Ammon's horn (tissue), 1 donor: ENCODE measurements around the gene ASRGL1.
A peak's percentile ranks its signal among the peaks of the same experiment; 100 is the strongest.

ENCODE experiments used
- DNase-seq: peaks from one replicate; pipeline ENCODE4 v3.0.0-alpha.2; 2016; ENCODE audit warnings: low spot score

The ASRGL1 gene

GRCh38 chr11:62416596-62416995 is 79.3 kb downstream of the ASRGL1 start:
- no peak for DNase-seq

GRCh38 chr11:62418136-62418535 is 80.9 kb downstream of the ASRGL1 start:
- no peak for DNase-seq

GRCh38 chr11:62418733-62419132 is 81.5 kb downstream of the ASRGL1 start, which contains the start of gene SCGB1A1:
Gene SCGB1A1 (plus strand): TSS chr11:62419033. CDS start chr11:62419096, 63 bp downstream.
- DNase-seq, result no peak

- DNase-seq, result no peak
Measured at GRCh38 chr11:62419314-62419929, 82.2 kb downstream of the ASRGL1 start.

GRCh38 chr11:62419943-62420342 is 82.7 kb downstream of the ASRGL1 start:
- DNase-seq, result no peak

DNA sequence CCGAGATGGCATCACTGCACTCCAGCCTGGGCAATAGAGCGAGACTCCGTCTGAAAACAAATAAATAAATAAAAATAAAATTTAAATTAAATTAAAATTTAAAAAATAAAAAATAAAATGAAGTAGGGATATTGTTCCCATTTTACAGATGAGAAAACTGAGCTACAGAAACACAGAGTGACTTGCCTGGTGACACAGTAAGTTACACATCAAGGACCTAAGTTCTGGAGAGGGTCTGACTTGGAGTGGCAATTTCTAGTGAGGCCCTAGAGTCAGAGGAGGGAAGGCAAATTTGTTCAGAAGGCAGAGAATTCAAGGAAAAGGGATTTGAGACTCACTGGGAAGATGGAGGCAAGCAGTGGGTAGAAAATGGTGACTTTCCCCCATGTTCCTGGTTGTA is 83.6 kb downstream of the ASRGL1 start:
- DNase-seq, result no peak

DNA sequence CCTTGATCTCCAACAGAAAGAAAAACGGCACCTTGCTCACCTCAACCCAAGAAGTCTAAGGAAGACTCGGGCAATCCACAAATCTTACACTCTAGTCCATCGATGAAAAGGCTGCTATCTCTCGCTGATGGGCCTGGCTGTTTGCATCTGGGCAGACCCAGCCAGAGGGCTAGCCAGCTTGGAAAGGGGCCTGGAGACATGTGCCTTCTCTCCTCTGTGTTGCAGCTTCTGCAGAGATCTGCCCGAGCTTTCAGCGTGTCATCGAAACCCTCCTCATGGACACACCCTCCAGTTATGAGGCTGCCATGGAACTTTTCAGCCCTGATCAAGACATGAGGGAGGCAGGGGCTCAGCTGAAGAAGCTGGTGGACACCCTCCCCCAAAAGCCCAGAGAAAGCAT is 84.7 kb downstream of the ASRGL1 start:
- no peak for DNase-seq

- DNase-seq, result no peak
Measured at GRCh38 chr11:62423012-62423411, 85.8 kb downstream of the ASRGL1 start.

DNA sequence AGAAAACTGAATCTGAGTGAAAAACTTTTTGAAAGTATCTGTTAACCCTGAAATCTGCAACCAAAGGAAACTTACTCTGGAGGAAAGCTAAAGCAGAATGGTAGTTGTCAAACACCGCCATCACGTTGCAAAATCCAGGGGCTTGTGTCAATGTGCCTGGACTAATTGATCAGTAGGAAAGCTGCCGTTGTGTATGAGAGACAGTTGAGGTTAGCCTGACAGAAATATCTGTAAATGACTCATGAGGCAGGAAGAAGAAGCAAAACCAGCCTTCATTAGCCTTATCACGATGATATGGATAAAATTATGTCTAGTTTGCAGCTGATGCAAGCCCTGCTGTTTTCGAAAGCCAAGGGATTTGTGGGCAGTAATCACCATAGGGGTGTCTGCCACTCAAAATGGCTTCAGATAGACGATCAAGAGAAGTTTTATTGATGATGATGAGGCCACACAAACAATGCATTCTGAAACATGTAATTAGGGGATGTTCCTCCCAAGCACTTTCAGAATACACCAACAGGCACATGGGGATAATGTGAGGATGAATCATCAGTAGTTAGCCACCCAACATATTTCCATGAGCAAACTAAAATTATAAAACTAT is 90.5 kb downstream of the ASRGL1 start:
- DNase-seq, result no peak

- no peak for DNase-seq
Measured at GRCh38 chr11:62428871-62429560, 91.8 kb downstream of the ASRGL1 start.

GRCh38 chr11:62430425-62430824 is 93.2 kb downstream of the ASRGL1 start:
- no peak for DNase-seq

GRCh38 chr11:62431171-62431901 is 94.1 kb downstream of the ASRGL1 start:
- no peak for DNase-seq

DNA sequence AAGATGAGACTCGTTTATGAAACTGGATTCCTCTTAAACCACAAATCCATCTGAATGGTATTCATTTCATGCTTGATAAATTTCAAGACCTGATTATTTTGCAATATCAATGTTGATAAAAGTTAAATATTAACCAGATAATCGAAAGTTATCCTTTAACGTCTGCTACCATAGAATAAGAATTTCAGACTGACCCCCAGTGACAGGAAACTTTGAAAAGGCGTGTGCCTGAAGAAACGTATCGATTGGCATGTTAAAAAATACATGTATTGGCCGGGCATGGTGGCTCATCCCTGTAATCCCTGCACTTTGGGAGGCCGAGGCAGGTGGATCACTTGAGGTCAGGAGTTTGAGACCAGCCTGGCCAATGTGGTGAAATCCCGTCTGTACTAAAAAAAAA is 95.4 kb downstream of the ASRGL1 start:
- no peak for DNase-seq

DNA sequence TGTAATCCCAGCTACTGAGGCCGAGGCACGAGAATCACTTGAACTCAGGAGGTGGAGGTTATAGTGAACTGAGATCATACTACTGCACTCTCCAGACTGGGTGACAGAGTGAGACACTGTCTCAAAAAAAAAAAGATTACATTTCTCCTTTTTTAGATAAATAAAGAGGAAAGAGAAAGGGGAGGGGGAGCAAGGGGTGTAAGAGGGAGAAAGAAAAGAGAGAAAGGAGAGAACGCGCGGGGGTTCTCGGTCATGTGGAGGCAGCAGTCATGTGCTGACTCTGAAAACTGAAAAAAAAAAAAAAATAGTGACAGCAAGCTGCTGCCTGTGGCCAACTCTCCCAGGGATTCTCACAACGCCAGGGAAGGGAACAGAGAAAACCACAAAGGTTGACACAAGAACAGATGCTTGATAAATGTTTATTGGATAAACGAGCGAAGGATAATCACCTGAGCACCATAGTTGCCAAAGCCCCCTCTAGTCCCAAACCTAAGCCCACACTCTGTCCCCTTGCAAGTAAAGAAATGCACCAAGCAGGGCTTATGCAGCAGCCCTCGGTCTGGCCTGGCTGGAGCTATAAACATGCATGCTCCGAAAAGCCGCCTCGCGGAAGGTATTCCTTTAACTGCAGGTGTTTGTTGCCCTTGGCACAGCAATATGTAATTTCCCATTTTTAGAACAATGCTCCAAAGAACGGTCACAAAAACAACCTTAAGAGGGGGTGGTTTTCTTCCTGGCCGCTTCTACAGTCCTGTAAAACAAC is 96.1 kb downstream of the ASRGL1 start:
- no peak for DNase-seq

DNA sequence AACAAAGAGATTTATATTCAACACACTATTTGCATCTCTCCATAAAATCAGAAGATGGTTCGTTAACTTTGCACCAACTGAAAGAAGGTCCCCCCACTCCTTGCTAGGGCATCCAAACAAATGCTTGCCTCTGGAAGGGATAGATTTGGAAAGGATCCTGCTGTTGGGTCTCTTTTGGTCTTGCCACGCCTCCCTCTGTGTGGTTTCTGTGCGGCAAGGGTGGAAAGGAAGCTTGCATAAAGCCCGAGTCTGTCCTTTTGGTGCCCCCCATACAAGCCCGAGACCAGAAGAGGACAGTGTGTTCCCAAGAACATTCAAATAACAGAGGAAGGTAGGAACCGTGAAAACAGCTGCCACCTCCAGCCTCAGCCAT is 96.6 kb downstream of the ASRGL1 start:
- DNase-seq, result peak; percentile 34

DNA sequence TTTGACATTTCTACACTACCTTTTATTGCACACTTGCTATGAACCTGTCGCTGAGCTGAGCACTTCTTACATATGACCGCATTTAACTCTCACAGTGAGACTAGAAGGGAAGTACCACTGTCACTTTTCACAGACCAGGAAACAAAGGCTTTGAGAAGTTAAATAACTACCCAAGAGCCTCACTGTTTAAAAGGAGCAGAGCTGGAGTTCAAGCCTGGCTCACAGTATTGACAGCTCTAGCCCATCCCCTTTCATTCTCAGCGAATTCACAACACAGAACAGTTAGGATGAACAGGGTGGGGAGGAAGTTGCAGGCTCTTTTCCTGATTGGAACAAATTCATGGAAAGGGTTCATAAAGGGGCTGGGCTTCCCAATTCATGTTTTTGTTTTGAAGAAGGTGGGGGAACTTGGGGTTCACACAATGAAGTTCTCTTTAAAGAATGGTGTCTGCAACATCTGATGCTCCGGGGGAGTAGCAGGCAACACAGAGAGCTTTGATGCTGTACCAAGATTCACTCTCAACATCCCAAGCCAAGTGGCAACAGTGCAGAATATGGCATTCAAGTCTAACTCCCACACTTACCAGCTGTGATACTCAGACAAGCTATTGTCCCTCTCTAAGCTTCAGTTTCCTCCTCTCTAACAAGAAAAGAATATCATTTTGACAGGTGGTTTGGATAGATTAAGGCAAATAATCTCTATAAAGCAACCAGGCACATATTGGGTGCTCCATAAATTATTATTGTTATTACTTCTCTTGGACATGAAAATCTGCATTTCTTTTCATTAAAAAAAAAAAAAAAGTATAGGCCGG is 98.8 kb downstream of the ASRGL1 start:
- peak; percentile 74 for DNase-seq

GRCh38 chr11:62437616-62438015 is 100.4 kb downstream of the ASRGL1 start:
- no peak for DNase-seq

GRCh38 chr11:62438641-62439040 is 101.4 kb downstream of the ASRGL1 start:
- no peak for DNase-seq

DNA sequence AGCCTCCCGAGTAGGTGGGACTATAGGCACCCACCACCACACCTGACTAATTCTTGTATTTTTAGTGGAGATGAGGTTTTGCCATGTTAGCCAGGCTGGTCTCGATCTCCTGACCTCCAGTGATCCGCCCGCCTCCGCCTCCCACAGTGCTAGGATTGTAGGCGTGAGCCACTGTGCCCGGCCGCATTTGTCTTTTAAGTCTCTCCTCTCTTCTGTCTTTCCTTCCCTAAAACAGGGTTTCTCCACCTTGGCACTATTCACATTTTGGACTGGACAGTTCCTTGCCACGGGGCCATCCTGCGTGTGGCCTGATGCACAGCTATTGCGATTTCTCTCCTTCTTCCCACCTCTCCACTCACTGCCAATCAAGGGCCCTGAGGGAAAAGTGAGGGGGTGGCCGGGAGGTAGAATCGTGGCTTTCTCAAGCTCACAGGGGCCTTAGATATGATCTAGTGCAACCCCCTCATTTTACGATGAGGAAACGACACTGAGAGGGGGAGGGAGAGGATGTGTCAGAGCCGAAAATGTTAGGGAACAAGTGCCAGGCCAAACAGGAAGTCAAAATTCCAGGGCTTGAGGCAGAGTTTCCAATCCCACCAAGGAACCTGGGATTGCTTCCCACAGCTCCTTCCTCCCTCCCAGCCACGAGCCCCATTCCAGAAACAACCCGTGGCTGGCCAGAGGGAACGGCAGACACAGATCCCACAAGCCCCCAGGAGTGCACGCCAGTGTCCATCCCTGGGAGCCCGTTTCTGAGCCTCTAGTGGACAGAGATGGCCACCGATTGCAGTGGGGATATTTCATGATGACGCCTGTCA is 102.7 kb downstream of the ASRGL1 start:
- no peak for DNase-seq
